ENCODE data around the gene TNIP3.

- TF ChIP-seq CTCF (conservative IDR thresholded peaks at IDR 0.05; ENCODE audit: low read length) (no peak), EZH2phosphoT487 (IDR thresholded peaks at IDR 0.05; ENCODE audit: borderline replicate concordance, low read depth, low read length) (no peak)
These were observed 37.6 kb downstream of the TNIP3 start for GRCh38 chr4:121126449-121127006.

Data from OCI-LY7 (cell line).